Smooth muscle cell of the brain vasculature (primary cell): ENCODE data around the gene PDHX.
"Not testable (repeated sequence)": the region's sequence is repeated elsewhere in the genome, so short reads cannot be mapped to it uniquely, and the experiment has no call there.

Experiments used
- DNase-seq: peaks from one replicate; pipeline ENCODE4 v3.0.0-alpha.2; 2012; ENCODE audit warnings: low read depth, low spot score

Gene PDHX

GRCh38 chr11:34910817-34911216 is 5.6 kb upstream of the PDHX start:
- no peak for DNase-seq

- DNase-seq, result no peak
Observed at GRCh38 chr11:34911676-34912075, 4.7 kb upstream of the PDHX start.

- DNase-seq, result not testable (repeated sequence)
Observed at GRCh38 chr11:34913556-34913955, 2.9 kb upstream of the PDHX start.

- DNase-seq, result no peak
Observed at GRCh38 chr11:34915136-34916014, 1.0 kb upstream of the PDHX start.

- no peak for DNase-seq
Observed at GRCh38 chr11:34916843-34917770, 689 bp downstream of the PDHX start.

- no peak for DNase-seq
Observed at GRCh38 chr11:34921156-34921555, 4.7 kb downstream of the PDHX start.

GRCh38 chr11:34924714-34925113 is 8.3 kb downstream of the PDHX start:
- DNase-seq, result no peak

- peak; percentile 33 for DNase-seq
Observed at GRCh38 chr11:34926101-34926830, 9.8 kb downstream of the PDHX start.

GRCh38 chr11:34926831-34927132 is 10.4 kb downstream of the PDHX start:
- DNase-seq, result no peak

- DNase-seq, result no peak
Observed at GRCh38 chr11:34928268-34928959, 12.0 kb downstream of the PDHX start.

- DNase-seq, result no peak
Observed at GRCh38 chr11:34928960-34929680, 12.7 kb downstream of the PDHX start.

GRCh38 chr11:34929794-34930763 is 13.7 kb downstream of the PDHX start:
- DNase-seq, result no peak

- DNase-seq, result no peak
Observed at GRCh38 chr11:34936945-34937629, 20.7 kb downstream of the PDHX start.

GRCh38 chr11:34938611-34939010 is 22.2 kb downstream of the PDHX start:
- DNase-seq, result no peak

GRCh38 chr11:34940026-34940677 is 23.7 kb downstream of the PDHX start:
- DNase-seq, result no peak

- DNase-seq, result no peak
Observed at GRCh38 chr11:34941688-34942087, 25.3 kb downstream of the PDHX start.

- DNase-seq, result no peak
Observed at GRCh38 chr11:34944692-34945091, 28.3 kb downstream of the PDHX start.

GRCh38 chr11:34948696-34949095 is 32.3 kb downstream of the PDHX start:
- no peak for DNase-seq
